ENCODE data around the gene HHIPL2. TPM values are rescaled to one million over a fixed set of nuclear protein-coding genes. Genes with fewer than 3 reads are reported as not detected.
"Not testable (repeated sequence)": the region's sequence is repeated elsewhere in the genome, so short reads cannot be mapped to it uniquely, and the experiment has no call there.

The HHIPL2 gene
- total and polyA plus RNA-seq, 10 donors = 0.10 to 1.1 (median 0.36) TPM; not detected in 4

- no peaks in the 10 kb centered on the region for H3K36me3 ChIP-seq
- no peaks in the 10 kb centered on the region for H3K4me1 ChIP-seq
- WGBS, 5 donors = 56 to 77% (median 62%) methylated on average over 3 of the region's 3 CpGs
- no peak overlapping the region for H3K4me3 ChIP-seq
- no peak overlapping the region for H3K27ac ChIP-seq
- H3K27me3 ChIP-seq (replicated peaks in 1 of 7) = peaks cover 0 to 5% (median 0%) of the 10 kb centered on the region in 7 donors
- DNase-seq = no peak
- TF ChIP-seq CTCF (IDR thresholded peaks at IDR 0.05 in 8 of 11, conservative IDR thresholded peaks at IDR 0.05 in 3 of 11) (no peak), POLR2A (IDR thresholded peaks at IDR 0.05) (no peak), POLR2AphosphoS5 (IDR thresholded peaks at IDR 0.05) (no peak)
- peaks cover 0 to 5% (median 0%) of the 10 kb centered on the region in 8 donors for H3K9me3 ChIP-seq
- intact Hi-C loops (cut with DNase I; ENCODE audit: low total_unique reads) = no loop called here
These were observed 24.1 kb downstream of the HHIPL2 start for GRCh38 chr1:222523852-222524251.

- Histone ChIP-seq H3K4me1 (no peaks in the 10 kb centered on the region), H3K36me3 (no peaks in the 10 kb centered on the region), H3K9me3 (peaks cover 0 to 5% (median 0%) of the 10 kb centered on the region in 8 donors), H3K4me3 (no peak overlapping the region), H3K27me3 (replicated peaks in 1 of 7) (peaks cover 0 to 5% (median 0%) of the 10 kb centered on the region in 7 donors), H3K27ac (no peak overlapping the region)
- no peak for DNase-seq
- intact Hi-C loops (cut with DNase I; ENCODE audit: low total_unique reads) = no loop called here
- TF ChIP-seq POLR2A (IDR thresholded peaks at IDR 0.05) (no peak), POLR2AphosphoS5 (IDR thresholded peaks at IDR 0.05) (no peak), CTCF (IDR thresholded peaks at IDR 0.05 in 8 of 11, conservative IDR thresholded peaks at IDR 0.05 in 3 of 11) (no peak)
- WGBS, 5 donors = 57 to 84% (median 59%) methylated on average over 8 of the region's 8 CpGs
These were observed 25.6 kb downstream of the HHIPL2 start for GRCh38 chr1:222522105-222522915.

GRCh38 chr1:222521299-222522104 is 26.4 kb downstream of the HHIPL2 start:
- no peak for DNase-seq
- H3K27me3 ChIP-seq (replicated peaks in 1 of 7) = peaks cover 0 to 5% (median 0%) of the 10 kb centered on the region in 7 donors
- H3K36me3 ChIP-seq = no peaks in the 10 kb centered on the region
- peaks cover 0 to 5% (median 0%) of the 10 kb centered on the region in 8 donors for H3K9me3 ChIP-seq
- H3K4me1 ChIP-seq = no peaks in the 10 kb centered on the region
- no peak overlapping the region for H3K27ac ChIP-seq
- intact Hi-C loops (cut with DNase I; ENCODE audit: low total_unique reads) = no loop called here
- 73 to 86% (median 82%) methylated on average over 7 of the region's 7 CpGs for WGBS, 5 donors
- H3K4me3 ChIP-seq = no peak overlapping the region
- TF ChIP-seq CTCF (IDR thresholded peaks at IDR 0.05 in 8 of 11, conservative IDR thresholded peaks at IDR 0.05 in 3 of 11) (no peak), POLR2A (IDR thresholded peaks at IDR 0.05) (no peak), POLR2AphosphoS5 (IDR thresholded peaks at IDR 0.05) (no peak)

GRCh38 chr1:222489496-222489895 is 58.4 kb downstream of the HHIPL2 start:
- H3K27ac ChIP-seq; H3K9me3 ChIP-seq; DNase-seq; H3K36me3 ChIP-seq; intact Hi-C loops (cut with DNase I; ENCODE audit: low total_unique reads); H3K4me1 ChIP-seq; H3K27me3 ChIP-seq (replicated peaks in 1 of 7); H3K4me3 ChIP-seq: not testable (repeated sequence)
- WGBS, 5 donors = 79 to 95% (median 85%) methylated on average over 3 to 5 of the region's 5 CpGs

- H3K27ac ChIP-seq; DNase-seq; H3K4me3 ChIP-seq; H3K27me3 ChIP-seq (replicated peaks in 1 of 7); H3K9me3 ChIP-seq; H3K36me3 ChIP-seq; intact Hi-C loops (cut with DNase I; ENCODE audit: low total_unique reads); H3K4me1 ChIP-seq: not testable (repeated sequence)
- WGBS, 5 donors = 83 to 100% methylated on average over 1 of the region's 27 CpGs; no CpG with 5 or more reads in 3 of the 5 donors
These were observed 60.1 kb downstream of the HHIPL2 start for GRCh38 chr1:222487774-222488173.

- H3K27ac ChIP-seq; H3K9me3 ChIP-seq; H3K27me3 ChIP-seq (replicated peaks in 1 of 7); H3K4me3 ChIP-seq; H3K36me3 ChIP-seq; DNase-seq; intact Hi-C loops (cut with DNase I; ENCODE audit: low total_unique reads); H3K4me1 ChIP-seq: not testable (repeated sequence)
- WGBS, 5 donors = 20 to 80% (median 69%) methylated on average over 2 to 4 of the region's 4 CpGs
These were observed 63.9 kb downstream of the HHIPL2 start for GRCh38 chr1:222484005-222484404.

GRCh38 chr1:222479567-222479966 is 68.3 kb downstream of the HHIPL2 start:
- H3K27ac ChIP-seq; H3K36me3 ChIP-seq; H3K27me3 ChIP-seq (replicated peaks in 1 of 7); H3K4me3 ChIP-seq; H3K9me3 ChIP-seq; H3K4me1 ChIP-seq; intact Hi-C loops (cut with DNase I; ENCODE audit: low total_unique reads); DNase-seq: not testable (repeated sequence)
- 21 to 53% (median 50%) methylated on average over 5 to 7 of the region's 7 CpGs for WGBS, 5 donors
